ENCODE measurements around the gene FOXK1. TPM values are rescaled to one million over a fixed set of nuclear protein-coding genes. Genes with fewer than 3 reads are reported as not detected.

Gene FOXK1
- total RNA-seq, 2 donors from 2014 or later, result 17.5 to 22.1 TPM

DNA sequence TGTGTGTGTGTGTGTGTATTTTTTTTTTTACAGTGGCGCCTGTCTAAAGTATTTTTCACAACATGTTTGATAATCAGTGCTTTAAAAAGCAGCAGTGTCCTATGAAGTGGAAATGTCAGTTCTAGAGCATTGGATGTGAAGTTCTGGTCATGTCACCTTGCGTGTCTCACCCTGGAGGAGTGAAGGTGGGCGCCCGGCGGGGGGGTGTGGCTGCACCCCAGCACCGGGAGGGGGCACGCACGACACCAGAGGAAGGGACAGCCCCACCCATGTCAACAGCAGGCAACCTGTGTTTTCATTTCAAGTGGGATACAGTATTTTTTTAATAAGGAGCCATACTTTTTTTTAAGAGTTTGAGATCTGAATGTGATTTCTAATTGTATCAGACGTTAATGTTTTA lies 88.8 kb downstream of the FOXK1 start:
- no peak for ATAC-seq
- intact Hi-C loops (cut with DNase I), result no loop called here
- no peak for DNase-seq

DNA sequence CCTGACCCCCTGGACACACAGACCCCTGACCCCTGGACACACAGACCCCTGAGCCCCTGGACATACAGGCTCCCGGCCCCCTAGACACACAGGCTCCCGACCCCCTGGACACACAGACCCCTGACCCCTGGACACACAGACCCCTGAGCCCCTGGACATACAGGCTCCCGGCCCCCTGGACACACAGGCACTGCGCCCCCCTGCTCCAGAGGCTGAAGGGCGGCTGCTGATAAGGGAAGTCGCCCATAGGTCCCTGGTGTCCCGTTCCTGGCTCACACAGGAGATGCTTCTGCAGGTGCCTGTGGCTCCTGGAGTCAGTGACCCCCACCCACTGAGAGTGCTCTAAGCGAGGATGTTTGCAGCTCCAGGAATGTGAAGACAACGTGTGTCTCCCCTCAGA lies 89.6 kb downstream of the FOXK1 start:
- DNase-seq, result no peak
- intact Hi-C loops (cut with DNase I), result no loop called here
- no peak for ATAC-seq

DNA sequence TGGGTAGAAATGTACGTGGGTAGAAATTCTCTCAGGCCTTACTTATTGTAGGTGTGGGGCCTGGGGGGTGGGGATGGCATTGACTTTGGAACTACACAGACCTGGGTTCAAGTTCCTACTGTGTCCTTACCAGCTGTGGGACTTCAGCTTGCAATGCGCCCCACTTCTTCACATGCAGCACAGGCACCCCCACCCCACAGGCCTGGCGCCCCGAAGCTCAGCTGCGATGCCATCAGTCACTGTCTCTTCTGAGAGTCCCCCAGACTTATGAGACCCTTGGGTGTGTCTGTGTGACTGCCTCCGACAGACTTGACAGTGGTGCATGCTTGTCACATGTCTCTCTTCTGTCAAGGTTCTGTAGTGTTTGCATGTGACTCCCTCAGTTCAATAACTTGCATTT lies 90.2 kb downstream of the FOXK1 start:
- intact Hi-C loops (cut with DNase I), result no loop called here
- ATAC-seq, result no peak
- DNase-seq, result no peak

DNA sequence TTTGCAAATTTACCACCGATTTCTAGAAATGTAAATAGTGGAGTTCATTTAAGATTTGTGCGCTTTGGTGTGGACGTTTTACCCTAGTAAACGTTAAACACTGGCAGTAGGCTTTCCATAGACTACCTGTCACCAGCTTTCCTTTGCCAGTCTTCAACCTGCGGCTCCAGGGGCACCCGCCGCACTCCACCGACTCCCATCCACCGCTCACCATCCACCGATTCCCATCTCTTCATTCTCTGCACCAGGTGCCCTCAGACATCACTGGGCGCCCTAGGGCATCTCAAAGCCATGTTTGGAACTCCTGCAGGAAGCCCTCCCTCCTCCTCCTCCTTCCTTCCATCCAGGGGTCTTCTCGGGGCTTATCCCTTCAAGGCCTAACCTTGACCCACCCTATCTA lies 91.9 kb downstream of the FOXK1 start:
- intact Hi-C loops (cut with DNase I), result no loop called here
- DNase-seq, result no peak
- ATAC-seq, result no peak

DNA sequence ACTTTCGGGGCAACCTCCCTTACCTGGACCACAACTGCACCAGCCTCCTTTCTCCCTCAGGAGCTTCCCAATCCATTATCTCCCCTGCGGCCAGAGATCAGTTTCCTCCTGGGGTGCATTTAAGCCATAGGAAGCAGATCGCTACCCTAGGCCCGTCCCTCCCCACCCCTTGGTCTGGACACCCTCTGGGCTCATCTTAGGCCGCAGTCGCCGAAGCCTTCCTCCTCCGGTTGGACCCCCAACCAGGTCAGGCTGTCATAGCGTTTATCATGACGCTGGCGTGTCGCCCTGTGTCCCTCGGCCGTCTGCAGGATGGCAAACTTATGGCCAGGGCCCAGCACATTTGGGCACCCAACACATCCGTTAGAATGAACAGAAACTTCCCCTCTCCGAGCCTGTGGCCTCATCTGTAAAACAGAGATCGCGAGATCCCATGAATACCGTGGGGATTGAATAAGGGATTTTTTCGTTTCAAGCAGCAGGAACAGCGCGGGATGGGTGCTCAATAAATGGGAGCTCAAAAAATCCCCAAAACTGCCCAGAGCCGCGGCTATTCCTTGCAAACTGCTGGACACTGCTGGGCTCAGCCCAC lies 92.7 kb downstream of the FOXK1 start:
- DNase-seq (no peak), ATAC-seq (peak; percentile 35 to 49)
- intact Hi-C loops (cut with DNase I), result no loop called here

DNA sequence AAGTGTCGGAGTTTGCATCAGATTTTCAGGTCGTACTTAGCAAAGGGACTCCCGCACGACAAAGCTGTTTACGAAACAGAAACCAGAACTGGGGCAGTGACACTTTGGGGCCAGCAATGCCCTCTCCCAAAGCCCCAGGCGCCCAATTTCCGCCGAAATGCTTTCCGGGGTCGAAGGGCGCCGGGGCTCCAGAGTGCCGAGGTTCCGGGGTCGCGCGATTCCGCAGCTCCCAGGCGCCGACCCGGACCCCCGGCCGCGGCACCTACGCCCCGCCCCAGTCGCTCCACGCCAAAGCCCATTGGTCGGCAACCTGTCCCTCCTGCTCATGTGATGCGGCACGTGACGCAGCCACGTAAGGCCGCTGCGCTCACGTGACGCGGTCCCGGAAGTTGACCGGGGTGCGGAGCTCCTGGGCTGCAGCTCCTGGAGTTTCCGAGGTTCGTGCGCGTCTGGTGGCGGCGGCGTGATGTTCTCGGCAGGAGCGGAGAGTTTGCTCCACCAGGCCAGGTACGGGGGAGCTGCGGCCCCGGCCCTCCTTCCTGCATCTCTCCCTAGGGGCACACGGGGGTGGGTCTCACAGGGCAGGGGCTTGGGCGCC lies 93.3 kb downstream of the FOXK1 start, which contains the start of gene AP5Z1:
Gene AP5Z1 (plus strand): TSS at position 374 of the 598 bp plus-strand sequence. CDS start 93 bp downstream, at position 467.
- DNase-seq, result peak; percentile 98
- intact Hi-C loops (cut with DNase I), result no loop called here

DNA sequence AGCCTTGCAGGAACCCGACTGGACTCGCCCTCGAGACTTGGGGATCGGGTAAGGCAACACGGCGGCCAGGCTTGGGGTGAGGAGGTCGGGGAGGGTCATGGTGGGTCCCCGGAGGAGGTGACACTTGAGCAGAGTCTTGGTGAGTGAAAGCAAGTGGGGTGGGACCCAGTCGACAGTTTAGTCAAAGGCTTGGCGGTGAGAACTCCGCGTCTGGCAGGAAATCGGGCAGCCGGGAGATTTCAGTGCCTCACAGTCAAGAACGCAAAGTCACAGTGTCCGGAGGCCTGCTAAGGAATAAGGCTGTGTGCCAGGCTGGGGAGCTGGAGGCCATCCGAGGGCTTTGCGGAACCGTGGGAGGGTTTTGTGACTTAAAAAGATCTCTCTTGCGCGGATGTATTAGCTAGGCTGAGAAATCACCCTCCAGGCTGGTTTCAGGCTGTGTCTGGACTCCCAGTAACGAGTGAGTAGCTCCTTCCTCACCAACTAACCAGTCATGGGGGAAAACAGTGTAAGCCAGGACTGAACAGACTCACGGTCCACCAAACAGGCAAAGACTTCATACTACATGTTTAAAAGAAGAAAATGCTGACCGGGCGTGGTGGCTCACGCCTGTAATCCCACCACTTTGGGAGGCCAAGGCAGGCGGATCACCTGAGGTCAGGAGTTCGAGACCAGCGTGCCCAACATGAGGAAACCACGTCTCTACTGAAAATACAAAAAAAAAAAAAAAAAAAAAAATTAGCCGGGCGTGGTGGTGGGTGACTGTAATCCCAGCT lies 93.9 kb downstream of the FOXK1 start:
- intact Hi-C loops (cut with DNase I), result no loop called here
- peak; percentile 31 to 34 for ATAC-seq
- peak; percentile 53 for DNase-seq

More for the DNA sequence above, 93.3 kb downstream of the FOXK1 start, which contains the start of gene AP5Z1:
- ATAC-seq, result peak; percentile 98

DNA sequence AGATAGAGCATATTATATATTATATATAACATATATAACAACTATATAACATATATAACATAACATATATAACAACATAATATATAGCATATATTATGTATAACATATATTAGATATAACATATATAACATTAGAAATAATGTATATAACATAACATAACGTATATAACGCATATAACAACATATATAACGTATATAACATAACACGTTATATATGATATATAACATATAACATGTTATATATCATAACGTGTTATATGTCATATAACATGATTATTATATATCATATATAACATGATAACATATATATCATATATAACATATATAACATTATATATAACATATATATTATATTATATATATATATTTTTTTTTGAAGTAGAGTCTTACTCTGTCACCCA lies 97.0 kb downstream of the FOXK1 start:
- ATAC-seq (no peak), DNase-seq (no peak)
- intact Hi-C loops (cut with DNase I), result no loop called here

DNA sequence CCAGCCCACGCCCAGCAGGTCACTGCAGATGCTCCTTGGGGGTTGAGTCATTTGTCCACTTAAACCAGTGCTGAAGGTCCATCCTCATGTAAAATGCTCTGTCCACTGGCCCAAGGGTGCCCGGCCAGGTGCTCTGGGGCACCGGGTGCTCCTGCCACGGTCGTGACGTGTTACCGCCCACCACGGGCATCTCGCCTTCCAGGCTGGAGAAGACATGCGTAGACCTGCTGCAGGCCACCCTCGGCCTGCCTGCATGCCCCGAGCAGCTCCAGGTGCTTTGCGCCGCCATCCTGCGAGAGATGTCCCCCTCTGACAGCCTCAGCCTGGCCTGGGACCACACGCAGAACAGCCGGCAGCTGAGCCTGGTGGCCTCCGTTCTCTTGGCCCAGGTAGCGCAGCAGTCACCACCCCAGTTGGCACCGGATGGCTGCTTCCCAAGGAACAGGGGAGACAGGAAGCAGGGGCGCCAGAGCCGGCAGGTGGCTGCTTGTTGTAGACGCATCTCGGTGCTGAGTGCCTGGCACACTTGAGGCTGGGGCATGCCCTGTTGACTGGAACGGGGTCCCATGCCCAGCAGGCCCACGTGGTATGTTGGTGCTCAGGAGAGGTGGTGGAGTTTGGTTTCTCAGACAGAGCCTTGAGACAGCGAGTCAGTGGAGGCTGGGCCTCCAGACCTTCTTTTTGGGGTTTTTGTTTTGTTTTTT lies 99.4 kb downstream of the FOXK1 start:
- intact Hi-C loops (cut with DNase I), result no loop called here
- ATAC-seq (no peak), DNase-seq (no peak)

DNA sequence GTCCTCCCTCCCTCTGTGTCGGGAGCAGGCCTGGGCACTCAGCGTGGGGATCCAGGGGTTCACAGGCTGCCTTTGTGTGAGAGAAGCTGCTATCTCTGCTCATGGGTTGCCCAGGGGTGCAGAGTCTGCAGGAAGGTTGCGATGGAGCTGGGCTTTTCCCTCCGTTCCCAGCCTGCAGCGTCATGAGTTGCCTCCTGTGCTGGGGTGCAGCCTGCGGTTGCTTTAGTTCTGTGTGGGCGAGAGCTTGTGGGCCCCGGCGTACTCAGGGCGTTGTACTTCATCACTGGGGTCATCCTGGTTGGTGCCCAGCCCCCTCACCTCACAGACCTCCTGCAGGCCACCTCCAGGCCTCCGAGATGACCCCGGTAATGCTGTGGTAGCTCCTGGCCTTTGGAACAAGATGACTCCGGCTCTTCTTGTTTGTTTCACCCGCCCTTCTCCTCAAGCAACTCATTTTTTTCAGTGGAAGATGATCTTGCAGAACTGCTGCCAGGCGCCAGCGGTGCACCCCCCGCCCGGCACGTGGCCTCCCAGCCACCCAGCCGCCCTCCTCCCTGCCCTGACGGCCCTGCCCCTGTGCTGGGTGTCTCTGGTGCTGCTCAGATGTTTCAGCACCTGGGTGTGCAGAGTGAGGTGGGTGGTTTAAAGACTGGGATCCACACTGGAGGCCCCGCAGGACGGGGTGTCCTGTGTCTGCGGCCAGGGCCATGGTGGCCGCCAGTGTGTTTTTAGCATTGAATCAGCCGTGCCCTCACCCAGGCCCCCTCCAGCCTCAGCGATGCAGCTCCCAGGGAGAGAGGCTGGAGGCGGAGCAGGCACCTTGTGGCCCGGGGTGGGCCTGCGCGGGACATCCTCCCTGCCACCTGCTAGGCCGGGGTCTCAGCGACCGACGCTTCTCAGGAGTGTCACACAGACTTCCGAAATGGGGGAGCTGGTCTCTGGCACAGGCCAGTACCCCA lies 100.5 kb downstream of the FOXK1 start:
- intact Hi-C loops (cut with DNase I), result no loop called here
- ATAC-seq, result no peak
- DNase-seq, result no peak

DNA sequence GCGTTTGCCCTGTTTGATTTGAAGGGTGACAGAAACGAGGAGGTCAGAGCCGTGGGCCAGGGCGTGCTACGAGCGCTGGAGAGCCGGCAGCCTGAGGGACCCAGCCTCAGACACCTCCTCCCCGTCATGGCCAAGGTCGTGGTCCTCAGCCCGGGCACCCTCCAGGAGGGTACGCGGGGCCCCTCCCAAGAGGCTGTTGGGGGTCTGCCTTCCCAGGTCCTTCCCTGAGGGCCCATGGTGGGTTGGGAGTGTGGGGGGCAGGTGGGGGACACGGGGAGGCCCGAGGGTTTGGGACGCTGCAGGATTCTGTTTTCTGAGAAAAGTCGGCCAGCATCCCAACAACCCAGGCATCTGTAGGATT lies 101.2 kb downstream of the FOXK1 start:
- intact Hi-C loops (cut with DNase I), result no loop called here

DNA sequence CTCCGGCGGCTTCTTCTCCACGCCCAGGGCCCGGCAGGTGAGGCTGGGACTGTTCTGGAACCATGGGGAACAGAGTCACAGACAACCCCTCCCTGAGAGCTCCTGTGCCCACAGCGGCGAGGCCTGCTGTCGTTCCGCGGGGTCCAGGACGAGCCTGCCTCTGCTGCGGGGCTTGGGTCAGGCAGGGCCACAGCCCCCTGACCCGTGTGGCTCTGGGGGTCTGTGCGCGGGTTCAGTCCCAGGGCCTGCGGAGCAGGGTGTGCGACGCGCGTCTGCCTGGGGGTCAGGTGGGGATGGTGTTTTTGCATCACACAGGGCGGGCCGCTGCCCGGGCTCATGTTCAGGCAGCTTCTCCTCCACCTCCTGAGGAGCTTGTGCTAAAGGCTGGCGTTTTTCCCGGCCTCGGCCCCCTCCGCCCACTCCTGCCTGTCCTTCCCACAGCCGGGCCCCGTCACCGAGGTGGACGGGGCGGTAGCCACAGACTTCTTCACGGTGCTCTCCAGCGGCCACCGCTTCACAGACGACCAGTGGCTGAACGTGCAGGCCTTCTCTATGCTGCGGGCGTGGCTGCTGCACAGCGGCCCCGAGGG lies 101.8 kb downstream of the FOXK1 start:
- no peak for DNase-seq

More for the DNA sequence above, 101.2 kb downstream of the FOXK1 start:
- DNase-seq, result no peak
- ATAC-seq, result no peak

DNA sequence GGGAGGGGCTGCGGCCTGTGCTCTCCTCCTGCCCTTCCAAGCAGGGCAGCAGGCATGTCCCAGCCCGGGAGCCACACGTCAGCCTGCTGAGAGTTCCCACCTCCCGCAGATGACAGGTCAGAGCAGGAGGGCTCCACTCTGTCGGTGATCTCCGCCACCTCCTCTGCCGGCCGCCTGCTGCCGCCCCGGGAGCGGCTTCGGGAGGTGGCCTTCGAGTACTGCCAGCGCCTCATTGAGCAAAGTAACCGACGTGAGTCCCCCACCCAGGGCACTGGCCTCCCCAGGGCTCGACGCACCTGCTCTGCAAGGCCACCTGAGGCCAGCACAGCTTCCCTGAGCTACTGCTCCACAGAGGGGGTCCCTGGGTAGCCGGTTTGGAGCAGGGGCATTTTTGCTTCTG lies 102.7 kb downstream of the FOXK1 start:
- intact Hi-C loops (cut with DNase I), result no loop called here
- ATAC-seq, result peak; percentile 67 to 85
- DNase-seq, result peak; percentile 55

More for the DNA sequence above, 101.8 kb downstream of the FOXK1 start:
- intact Hi-C loops (cut with DNase I), result no loop called here
- ATAC-seq, result peak in 1 of 2 donors; percentile 2

DNA sequence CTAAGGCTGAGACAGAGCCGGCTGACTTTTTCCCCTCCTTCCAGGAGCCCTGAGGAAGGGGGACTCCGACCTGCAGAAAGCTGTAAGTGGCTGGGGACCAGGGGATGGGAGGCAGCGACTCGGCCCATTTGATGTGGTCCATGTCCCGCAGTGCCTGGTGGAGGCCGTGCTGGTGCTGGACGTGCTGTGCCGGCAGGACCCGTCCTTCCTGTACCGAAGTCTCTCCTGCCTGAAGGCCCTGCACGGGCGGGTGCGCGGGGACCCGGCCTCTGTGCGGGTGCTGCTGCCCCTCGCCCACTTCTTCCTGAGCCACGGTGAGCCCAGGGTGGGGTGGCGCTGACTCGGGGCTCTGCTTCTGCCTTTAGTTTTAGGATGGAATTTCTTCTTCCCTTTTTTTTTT lies 103.3 kb downstream of the FOXK1 start:
- DNase-seq, result no peak
- intact Hi-C loops (cut with DNase I), result no loop called here
- no peak for ATAC-seq

DNA sequence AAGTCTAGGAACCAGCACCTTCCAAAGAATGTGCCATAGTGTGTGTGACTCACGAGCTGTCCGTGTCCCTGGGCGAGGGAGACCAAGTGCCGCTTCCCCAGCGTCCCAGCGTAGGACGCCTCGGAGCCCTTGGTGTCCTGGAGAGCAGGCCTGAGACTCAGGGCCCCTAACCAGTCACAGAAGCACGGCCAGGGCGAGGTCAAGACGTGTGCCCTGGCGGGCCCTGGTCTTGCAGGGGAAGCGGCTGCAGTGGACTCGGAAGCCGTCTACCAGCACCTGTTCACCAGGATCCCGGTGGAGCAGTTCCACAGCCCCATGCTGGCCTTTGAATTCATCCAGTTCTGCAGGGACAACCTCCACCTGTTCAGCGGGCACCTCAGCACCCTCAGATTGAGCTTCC lies 103.9 kb downstream of the FOXK1 start:
- ATAC-seq (no peak), DNase-seq (no peak)
- intact Hi-C loops (cut with DNase I), result no loop called here

DNA sequence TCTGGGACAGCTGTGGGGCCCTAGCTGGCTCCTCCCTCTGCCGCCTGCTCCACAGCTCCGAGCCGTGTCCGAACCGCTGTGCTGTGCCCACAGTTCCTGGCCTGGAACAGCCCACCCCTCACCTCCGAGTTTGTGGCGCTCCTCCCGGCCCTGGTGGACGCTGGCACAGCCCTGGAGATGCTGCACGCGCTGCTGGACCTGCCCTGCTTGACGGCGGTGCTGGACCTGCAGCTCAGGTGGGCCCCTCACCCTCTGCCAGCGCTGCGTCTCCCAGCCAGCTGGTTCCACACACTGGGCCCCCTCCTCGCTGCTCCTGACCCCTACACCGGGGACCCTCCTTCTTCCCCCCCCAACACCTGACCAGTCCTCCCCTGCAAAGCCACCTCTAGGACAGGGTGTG lies 105.4 kb downstream of the FOXK1 start:
- ATAC-seq, result no peak
- DNase-seq, result no peak
- intact Hi-C loops (cut with DNase I), result no loop called here

DNA sequence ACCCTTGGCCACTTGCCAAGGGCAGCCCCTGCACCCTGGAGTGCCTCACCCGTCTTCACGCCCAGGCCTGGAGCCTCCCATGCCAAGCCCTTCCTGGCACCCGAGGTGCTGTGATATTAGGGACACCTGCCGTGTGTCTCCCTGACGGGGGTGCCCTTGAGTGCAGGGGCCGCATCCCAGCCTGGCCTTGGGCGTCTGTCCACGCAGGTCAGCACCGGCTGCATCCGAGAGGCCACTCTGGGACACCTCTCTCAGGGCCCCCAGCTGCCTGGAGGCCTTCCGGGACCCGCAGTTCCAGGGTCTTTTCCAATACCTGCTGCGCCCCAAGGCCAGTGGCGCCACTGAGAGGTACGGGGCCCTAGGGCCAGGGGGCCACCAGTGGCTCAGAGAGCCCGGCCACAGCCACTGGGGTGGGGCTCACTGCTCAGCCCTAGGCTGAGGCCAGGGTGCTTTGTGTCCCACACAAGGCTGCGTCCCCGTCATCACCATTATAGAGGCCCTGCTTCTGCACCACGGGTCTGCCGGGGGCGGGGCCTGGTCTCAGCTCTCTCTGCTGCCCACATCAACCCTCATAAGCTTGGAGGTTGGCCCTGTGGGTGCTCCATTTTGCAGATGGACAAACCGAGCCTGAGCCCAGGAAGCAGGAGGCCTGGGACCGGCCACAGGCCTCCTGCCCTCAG lies 106.0 kb downstream of the FOXK1 start:
- intact Hi-C loops (cut with DNase I), result no loop called here
- DNase-seq (no peak), ATAC-seq (no peak)

DNA sequence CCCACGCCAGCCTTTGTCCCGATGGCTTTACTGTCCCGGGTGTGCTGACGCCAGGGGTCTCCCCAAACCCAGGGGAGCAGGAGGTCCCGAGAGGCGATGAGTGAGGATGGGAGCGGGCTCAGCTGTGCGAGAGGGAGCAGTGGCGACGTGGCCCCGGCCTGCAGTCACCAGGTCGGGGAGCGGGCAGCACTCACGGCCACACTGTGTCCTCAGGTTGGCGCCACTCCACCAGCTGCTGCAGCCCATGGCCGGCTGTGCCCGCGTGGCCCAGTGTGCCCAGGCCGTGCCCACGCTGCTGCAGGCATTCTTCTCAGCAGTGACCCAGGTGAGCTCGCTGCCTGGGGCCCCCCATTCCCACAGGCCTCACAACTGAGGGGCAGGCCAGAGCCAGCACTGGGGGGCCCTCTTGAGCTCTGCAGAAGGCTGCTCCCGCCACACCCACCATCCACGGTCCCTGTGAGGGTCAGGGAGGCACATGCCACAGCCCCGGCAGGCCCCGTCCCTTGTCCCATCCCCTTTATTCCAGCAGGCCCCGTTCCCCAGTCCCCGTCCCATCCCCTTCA lies 106.6 kb downstream of the FOXK1 start:
- DNase-seq (no peak), ATAC-seq (no peak)
- intact Hi-C loops (cut with DNase I), result no loop called here

All from left cardiac atrium (tissue), 4 donors.